HG02763 (cell line): ENCODE measurements around the gene STMN1.
"Not testable (repeated sequence)": the region's sequence is repeated elsewhere in the genome, so short reads cannot be mapped to it uniquely, and the experiment has no call there.

ENCODE experiments used
- ATAC-seq: cut with Tn5 transposase; IDR thresholded peaks from one replicate; pipeline ENCODE4 v1.9.1; 2021; ENCODE audit warnings: mild to moderate bottlenecking, moderate library complexity; ENCODE audit not compliant: unreplicated experiment

STMN1 gene

GRCh38 chr1:25905680-25906643, at the start of gene STMN1:
STMN1 (minus strand) TSS chr1:25906419; CDS start chr1:25904676, 1,743 bp downstream.
- ATAC-seq: peak; percentile 52

GRCh38 chr1:25955553-25955952, 49.3 kb upstream of the STMN1 start:
- no peak for ATAC-seq

- no peak for ATAC-seq
Observed at GRCh38 chr1:25954282-25954938, 48.2 kb upstream of the STMN1 start.

- ATAC-seq: no peak
Observed at GRCh38 chr1:25952841-25953401, 46.7 kb upstream of the STMN1 start.

- ATAC-seq: no peak
Observed at GRCh38 chr1:25948641-25949040, 42.4 kb upstream of the STMN1 start.

GRCh38 chr1:25947027-25947426, 40.8 kb upstream of the STMN1 start:
- no peak for ATAC-seq

GRCh38 chr1:25945761-25946160, 39.5 kb upstream of the STMN1 start:
- no peak for ATAC-seq

- no peak for ATAC-seq
Observed at GRCh38 chr1:25944986-25945385, 38.8 kb upstream of the STMN1 start.

- ATAC-seq: not testable (repeated sequence)
Observed at GRCh38 chr1:25943511-25943910, 37.3 kb upstream of the STMN1 start.

- no peak for ATAC-seq
Observed at GRCh38 chr1:25936947-25937346, 30.7 kb upstream of the STMN1 start.

GRCh38 chr1:25933479-25934365, 27.5 kb upstream of the STMN1 start:
- no peak for ATAC-seq

GRCh38 chr1:25932811-25933400, 26.7 kb upstream of the STMN1 start:
- not testable (repeated sequence) for ATAC-seq

GRCh38 chr1:25932321-25932720, 26.1 kb upstream of the STMN1 start:
- no peak for ATAC-seq

GRCh38 chr1:25929016-25929415, 22.8 kb upstream of the STMN1 start:
- ATAC-seq: no peak

- no peak for ATAC-seq
Observed at GRCh38 chr1:25927521-25928265, 21.5 kb upstream of the STMN1 start.

GRCh38 chr1:25926731-25927496, 20.7 kb upstream of the STMN1 start:
- ATAC-seq: no peak

- no peak for ATAC-seq
Observed at GRCh38 chr1:25924454-25924853, 18.2 kb upstream of the STMN1 start.

- ATAC-seq: no peak
Observed at GRCh38 chr1:25922971-25923552, 16.8 kb upstream of the STMN1 start.
